ENCODE data around the gene MED13L.

GRCh38 chr12:116280595-116281290, 3.2 kb upstream of the MED13L start:
- TF ChIP-seq POU5F1 (IDR thresholded peaks at IDR 0.05; ENCODE audit: low read depth, low read length) (no peak), CTCF (IDR thresholded peaks at IDR 0.05; ENCODE audit: control extremely low read depth in 1 of 3, insufficient read depth in 1 of 3, low read depth in 1 of 3, low read length in 3 of 3) (no peak), HDAC2 (IDR thresholded peaks at IDR 0.05; ENCODE audit: borderline replicate concordance in 1 of 2, low read depth in 2 of 2, low read length in 2 of 2) (no peak), EP300 (IDR thresholded peaks at IDR 0.05; ENCODE audit: borderline replicate concordance in 1 of 2, low read depth in 2 of 2, low read length in 2 of 2) (no peak), POLR2A (IDR thresholded peaks at IDR 0.05; ENCODE audit: control extremely low read depth in 1 of 2, low read depth in 2 of 2, low read length in 2 of 2) (no peak), EZH2 (IDR thresholded peaks at IDR 0.05; ENCODE audit: low read depth, low read length, severe bottlenecking) (no peak), TBP (IDR thresholded peaks at IDR 0.05; ENCODE audit: low read depth, low read length) (no peak)
